ENCODE results near the gene SLF1.

The SLF1 gene

DNA sequence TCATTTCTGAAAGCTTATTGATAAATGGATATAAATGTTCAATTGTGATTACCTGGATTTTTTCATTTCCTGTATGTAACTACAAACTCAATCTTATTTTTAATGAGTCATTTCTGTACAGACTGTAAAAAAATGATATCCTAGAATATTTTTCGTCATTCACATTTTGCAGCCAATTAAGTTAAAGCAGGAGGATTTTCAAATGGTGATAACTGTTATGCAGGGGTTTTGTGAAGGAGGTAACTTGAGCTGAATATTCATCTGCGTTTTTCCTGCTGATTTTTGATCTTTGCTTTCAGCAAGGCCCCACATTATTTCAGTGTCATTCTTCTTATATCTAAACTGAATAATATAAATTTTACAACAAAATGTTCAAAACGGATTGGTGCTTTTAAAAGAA lies 74.1 kb downstream of the SLF1 start:
- DNase-seq (ENCODE audit: low read depth): no peak
- TF ChIP-seq, protein P1, sequence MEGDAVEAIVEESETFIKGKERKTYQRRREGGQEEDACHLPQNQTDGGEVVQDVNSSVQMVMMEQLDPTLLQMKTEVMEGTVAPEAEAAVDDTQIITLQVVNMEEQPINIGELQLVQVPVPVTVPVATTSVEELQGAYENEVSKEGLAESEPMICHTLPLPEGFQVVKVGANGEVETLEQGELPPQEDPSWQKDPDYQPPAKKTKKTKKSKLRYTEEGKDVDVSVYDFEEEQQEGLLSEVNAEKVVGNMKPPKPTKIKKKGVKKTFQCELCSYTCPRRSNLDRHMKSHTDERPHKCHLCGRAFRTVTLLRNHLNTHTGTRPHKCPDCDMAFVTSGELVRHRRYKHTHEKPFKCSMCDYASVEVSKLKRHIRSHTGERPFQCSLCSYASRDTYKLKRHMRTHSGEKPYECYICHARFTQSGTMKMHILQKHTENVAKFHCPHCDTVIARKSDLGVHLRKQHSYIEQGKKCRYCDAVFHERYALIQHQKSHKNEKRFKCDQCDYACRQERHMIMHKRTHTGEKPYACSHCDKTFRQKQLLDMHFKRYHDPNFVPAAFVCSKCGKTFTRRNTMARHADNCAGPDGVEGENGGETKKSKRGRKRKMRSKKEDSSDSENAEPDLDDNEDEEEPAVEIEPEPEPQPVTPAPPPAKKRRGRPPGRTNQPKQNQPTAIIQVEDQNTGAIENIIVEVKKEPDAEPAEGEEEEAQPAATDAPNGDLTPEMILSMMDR (IDR thresholded peaks at IDR 0.05; ENCODE audit: insufficient read depth, low read depth, low read length, missing control alignments): no peak
- no peak overlapping the region for H3K4me3 ChIP-seq (ENCODE audit: low read length)

DNA sequence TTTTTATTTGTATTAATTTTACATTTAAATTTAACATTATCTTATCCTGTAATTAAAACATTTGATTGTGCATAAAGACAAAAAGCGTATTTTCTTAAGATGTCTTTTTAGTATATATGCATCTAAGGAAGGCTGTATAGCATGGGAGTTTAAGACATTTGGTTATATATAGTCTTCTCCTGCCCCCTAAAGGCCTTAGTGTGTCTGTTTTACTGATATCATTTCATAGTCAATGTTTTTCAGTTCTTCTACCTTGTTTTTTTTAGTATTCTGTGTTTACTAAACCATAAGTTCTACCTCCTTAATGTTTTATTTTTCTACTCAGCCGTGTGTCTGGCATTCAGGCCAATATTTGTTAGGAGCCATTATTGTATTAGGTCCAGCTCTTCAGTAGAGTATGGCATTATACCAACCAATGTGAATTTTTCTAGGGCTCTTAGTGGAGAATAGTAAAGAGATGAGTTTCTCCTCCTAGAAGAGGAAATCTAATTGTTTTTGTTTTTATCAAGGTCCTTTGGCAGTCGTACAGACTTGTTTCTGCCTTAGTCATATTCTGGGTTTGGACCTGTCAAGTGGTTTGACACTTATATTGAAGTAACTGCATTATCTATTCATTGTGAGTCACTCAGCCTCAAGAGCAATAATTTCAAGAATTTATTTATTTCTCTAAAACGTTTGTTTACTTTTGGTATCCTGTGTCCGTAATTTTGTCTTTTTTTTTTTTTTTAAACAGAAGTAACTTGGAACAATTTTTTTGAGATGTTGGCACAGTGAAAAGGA lies 74.8 kb downstream of the SLF1 start:
- H3K4me3 ChIP-seq (ENCODE audit: low read length): no peak overlapping the region
- TF ChIP-seq, protein P1 (IDR thresholded peaks at IDR 0.05; ENCODE audit: insufficient read depth, low read depth, low read length, missing control alignments): peak; percentile 22
- DNase-seq (ENCODE audit: low read depth): peak; percentile 92

DNA sequence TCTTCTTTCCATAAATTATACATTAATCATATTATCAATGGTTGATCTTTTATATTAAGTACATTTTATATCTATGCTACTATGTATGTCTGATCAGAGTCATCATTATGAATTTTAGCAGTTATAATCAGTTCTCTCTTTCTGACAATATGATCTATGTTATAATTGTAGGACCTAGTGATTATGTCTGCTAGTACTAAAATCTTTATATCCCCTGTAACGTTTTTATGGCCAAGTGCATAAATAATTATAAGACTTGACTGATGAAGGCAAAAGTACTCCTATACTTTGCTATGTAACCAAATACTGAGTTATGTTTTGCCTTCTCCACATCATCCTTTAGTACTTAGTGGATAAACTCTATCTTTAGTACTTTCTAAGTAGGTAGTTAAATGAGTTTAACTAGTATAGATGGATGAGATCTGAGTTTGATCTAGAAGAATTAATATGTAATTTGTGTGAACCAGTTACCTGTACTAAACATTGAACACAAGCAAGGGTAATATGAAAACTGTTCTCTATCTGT lies 75.4 kb downstream of the SLF1 start:
- DNase-seq (ENCODE audit: low read depth): no peak
- no peak overlapping the region for H3K4me3 ChIP-seq (ENCODE audit: low read length)
- TF ChIP-seq, protein P1 (IDR thresholded peaks at IDR 0.05; ENCODE audit: insufficient read depth, low read depth, low read length, missing control alignments): no peak

DNA sequence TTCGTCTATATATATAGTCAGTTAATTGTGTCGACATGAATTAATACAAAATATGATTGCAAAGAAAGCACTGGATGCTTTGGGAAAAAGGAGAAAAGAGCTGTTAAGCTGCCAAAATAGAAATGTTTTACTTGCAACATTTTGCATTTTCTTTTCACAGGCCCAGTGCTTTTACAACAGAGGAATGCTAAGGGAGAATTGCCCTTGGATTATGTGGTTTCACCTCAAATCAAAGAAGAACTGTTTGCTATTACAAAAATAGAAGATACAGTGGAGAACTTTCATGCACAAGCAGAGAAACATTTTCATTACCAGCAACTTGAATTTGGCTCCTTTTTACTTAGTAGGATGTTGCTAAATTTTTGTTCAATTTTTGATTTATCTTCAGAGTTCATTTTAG lies 76.2 kb downstream of the SLF1 start:
- TF ChIP-seq, protein P1 (IDR thresholded peaks at IDR 0.05; ENCODE audit: insufficient read depth, low read depth, low read length, missing control alignments): no peak
- H3K4me3 ChIP-seq (ENCODE audit: low read length): no peak overlapping the region
- DNase-seq (ENCODE audit: low read depth): no peak

DNA sequence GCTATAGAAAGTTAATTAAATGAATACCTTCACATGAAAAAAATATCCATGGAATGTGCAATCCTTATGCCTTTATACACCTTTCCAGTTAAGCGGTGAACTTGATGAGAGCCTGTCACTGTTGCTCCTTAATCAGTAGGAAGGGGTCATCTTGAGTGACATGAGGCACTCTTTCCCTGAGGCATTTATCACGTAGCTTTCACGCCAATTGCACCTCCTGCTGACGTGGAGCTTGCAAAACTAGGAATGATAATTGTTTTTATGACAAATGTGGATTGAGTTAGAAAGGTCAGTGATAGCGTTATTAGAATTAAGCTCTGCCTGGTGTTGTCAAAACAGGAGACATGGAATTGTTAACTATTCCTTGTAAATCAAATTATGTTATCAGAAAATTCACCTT lies 79.7 kb downstream of the SLF1 start:
- H3K4me3 ChIP-seq (ENCODE audit: low read length): no peak overlapping the region
- TF ChIP-seq, protein P1 (IDR thresholded peaks at IDR 0.05; ENCODE audit: insufficient read depth, low read depth, low read length, missing control alignments): no peak
- DNase-seq (ENCODE audit: low read depth): no peak

DNA sequence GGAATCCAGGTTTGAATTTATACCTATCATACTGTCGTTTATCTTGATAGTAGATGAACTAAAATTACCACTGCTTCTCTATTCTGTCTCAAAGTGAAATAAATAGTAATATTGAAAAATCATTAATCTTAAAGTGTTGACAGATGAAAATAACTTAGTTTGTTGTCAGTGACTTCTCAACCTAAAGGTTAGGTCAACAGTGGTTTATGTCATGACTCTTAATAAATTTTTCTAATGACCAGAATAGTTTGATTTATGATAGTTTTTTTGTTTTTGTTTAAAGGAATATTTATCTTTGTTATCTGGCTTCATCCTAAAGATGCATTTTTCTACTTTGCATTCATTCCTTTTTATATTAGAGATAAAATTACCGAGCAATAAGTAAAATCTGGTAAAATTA lies 81.1 kb downstream of the SLF1 start:
- DNase-seq (ENCODE audit: low read depth): no peak
- TF ChIP-seq, protein P1 (IDR thresholded peaks at IDR 0.05; ENCODE audit: insufficient read depth, low read depth, low read length, missing control alignments): no peak
- H3K4me3 ChIP-seq (ENCODE audit: low read length): no peak overlapping the region

DNA sequence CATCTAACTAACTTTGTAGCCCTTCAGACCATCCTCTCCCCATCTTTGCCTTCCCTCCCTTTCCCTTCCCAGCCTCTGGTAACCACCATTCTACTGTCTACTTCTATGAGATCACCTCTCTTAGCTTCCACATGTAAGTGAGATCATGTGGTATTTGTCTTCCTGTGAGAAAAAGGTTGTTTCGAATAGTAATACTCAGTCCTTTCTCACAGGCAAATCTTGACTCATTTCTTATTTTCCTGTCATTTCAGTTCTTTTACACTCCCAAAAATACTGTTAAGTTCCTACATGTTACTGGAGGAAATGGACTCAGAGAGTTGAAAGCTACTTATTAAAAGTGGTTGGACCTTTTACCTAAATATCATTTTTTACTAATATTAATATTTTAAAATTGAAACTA lies 82.1 kb downstream of the SLF1 start:
- no peak overlapping the region for H3K4me3 ChIP-seq (ENCODE audit: low read length)
- DNase-seq (ENCODE audit: low read depth): peak; percentile 48
- TF ChIP-seq, protein P1 (IDR thresholded peaks at IDR 0.05; ENCODE audit: insufficient read depth, low read depth, low read length, missing control alignments): no peak
